HepG2 (cell line): ENCODE data around the gene AVPR2.

ENCODE experiments used
- CC2D1A ChIP-seq: sonication (generic); formaldehyde crosslinking; IDR thresholded peaks from 2 replicates; pipeline ENCODE4 v1.8.1; 2023; ENCODE audit warnings: mild to moderate bottlenecking, missing genetic modification reagents
- EZH2 ChIP-seq: conservative IDR thresholded peaks from 2 replicates; pipeline ENCODE4 v1.6.1; 2012; ENCODE audit warnings: mild to moderate bottlenecking, low read depth, low read length, moderate library complexity
- HMG20A ChIP-seq: IDR thresholded peaks from 2 replicates; pipeline ENCODE4 v1.6.1; 2016; ENCODE audit warnings: borderline replicate concordance
- KDM1A ChIP-seq: IDR thresholded peaks from 2 replicates; pipeline ENCODE4 v1.6.1; 2016; ENCODE audit warnings: missing compliant biosample characterization
- MAFF ChIP-seq: IDR thresholded peaks from 2 replicates; pipeline ENCODE4 v1.6.1; 2011; ENCODE audit warnings: low read depth, low read length, improper control_type of control experiment
- RFXAP ChIP-seq: sonication (generic); formaldehyde crosslinking; IDR thresholded peaks from 2 replicates; pipeline ENCODE4 v1.4.0; 2020; ENCODE audit warnings: missing genetic modification reagents, borderline replicate concordance

GRCh38 chrX:153884136-153884535 is 20.3 kb upstream of the AVPR2 start:
- no peak for TF ChIP-seq KDM1A (CRISPR knock-in tag)
- no peak for TF ChIP-seq EZH2
- TF ChIP-seq MAFF: no peak
- TF ChIP-seq RFXAP (CRISPR knock-in tag): no peak
- no peak for TF ChIP-seq CC2D1A
- no peak for TF ChIP-seq HMG20A (CRISPR knock-in tag)
